Stimulated activated naive B cell treated with anti-CD40 and anti-IgM and Interleukin-4, amounts not matched to agents 10 μg/mL and 1 μg/mL and 100 μg/mL, for 72 hours (primary cell): Measurements from ENCODE around the gene RHOD.

Source experiments
- ATAC-seq, 2 donors: fragments of 150-1000 bp; cut with Tn5 transposase; replicated peaks; 2 replicates each; pipeline ENCODE4 v1.10.0; 2021; ENCODE audit warnings: moderate library complexity in 1 of 2
- DNase-seq: peaks from one replicate; pipeline ENCODE4 v3.0.0; 2021
- H3K27ac Mint-ChIP-seq: one replicate; pipeline ENCODE4 v1.8.0; 2022; ENCODE audit warnings: mild to moderate bottlenecking, mixed read lengths
- H3K27me3 Mint-ChIP-seq, 2 donors: one replicate each; pipeline ENCODE4 v1.8.0; 2022; ENCODE audit warnings: mixed read lengths in 2 of 2
- H3K36me3 Mint-ChIP-seq, 2 donors: one replicate each; pipeline ENCODE4 v1.8.0; 2022; ENCODE audit warnings: mixed read lengths in 2 of 2, mild to moderate bottlenecking in 1 of 2
- H3K4me1 Mint-ChIP-seq, 2 donors: one replicate each; pipeline ENCODE4 v1.8.0; 2022; ENCODE audit warnings: mixed read lengths in 2 of 2, mild to moderate bottlenecking in 1 of 2
- H3K4me3 Mint-ChIP-seq, 2 donors: one replicate each; pipeline ENCODE4 v1.8.0; 2022; ENCODE audit warnings: mild to moderate bottlenecking in 2 of 2, mixed read lengths in 2 of 2, moderate library complexity in 1 of 2
- H3K9me3 Mint-ChIP-seq, 2 donors: one replicate each; pipeline ENCODE4 v1.8.0; 2022; ENCODE audit warnings: mixed read lengths in 2 of 2, mild to moderate bottlenecking in 1 of 2

Gene RHOD

DNA sequence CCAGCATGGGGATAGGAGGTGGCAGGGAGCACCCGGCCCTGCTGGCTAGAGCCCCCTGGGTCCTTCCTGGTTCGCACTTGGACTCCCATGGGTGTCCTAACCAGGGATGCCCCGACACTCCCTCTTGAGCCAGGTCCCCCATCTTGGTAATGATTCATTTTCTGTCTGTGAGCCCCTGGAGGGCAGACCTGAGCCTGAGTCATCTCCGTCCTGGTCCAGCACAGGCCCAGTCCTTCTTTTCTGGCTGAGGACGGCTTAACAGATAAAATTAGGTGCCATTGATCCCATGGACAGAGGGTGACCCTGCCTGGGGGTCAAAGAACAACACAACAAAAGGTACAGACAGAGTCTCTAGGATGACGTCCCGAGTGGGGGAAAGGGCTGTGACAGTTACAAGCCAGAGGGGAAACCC is 3.5 kb downstream of the RHOD start:
- Mint-ChIP-seq H3K27me3 (peaks cover 6 to 15% of the 10 kb centered on the region in 2 donors), H3K4me3 (no peak overlapping the region), H3K27ac (no peak overlapping the region), H3K36me3 (no peaks in the 10 kb centered on the region), H3K9me3 (no peaks in the 10 kb centered on the region), H3K4me1 (peaks cover 7 to 11% of the 10 kb centered on the region in 2 donors)
- ATAC-seq = no peak
- DNase-seq = no peak

DNA sequence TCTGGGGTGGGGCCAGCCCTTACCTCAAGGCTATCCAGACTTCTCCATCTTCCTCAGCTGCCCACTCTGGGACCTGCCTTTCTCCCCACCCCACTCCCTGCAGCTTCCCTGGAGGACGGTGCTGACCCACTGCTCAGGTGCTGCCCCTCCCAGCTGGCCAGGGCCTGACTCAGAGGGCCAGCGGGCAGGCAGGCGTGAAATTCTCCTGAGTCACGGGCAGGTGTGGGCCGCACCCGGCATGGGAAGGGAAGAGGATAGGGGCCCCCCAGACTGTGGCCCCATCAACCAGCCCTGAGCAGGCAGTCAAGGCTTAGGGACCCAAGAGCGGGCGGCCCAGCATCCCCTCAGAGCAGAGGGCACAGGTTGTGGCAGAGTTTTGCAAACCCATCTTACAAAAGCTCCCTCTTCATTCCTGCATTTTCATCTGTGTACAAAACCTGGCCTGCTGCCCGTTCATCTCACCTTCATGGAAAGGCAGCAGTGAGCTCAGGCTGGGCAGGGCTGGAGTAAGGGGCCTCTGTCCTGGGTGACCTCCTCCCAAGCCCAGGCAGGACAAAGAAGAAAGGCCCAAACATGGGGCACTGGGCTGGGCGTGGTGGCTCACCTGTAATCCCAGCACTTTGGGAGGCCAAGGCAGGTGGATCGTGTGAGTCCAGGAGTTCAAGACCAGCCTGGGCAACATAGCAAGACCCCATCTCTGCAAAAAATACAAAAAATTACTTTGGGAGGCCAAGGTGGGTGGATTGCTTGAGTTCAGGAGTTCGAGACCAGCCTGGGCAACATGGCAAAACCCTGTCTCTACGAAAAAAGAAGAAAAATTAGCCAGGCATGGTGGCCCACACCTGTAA is 6.1 kb downstream of the RHOD start:
- no peak overlapping the region for H3K4me3 Mint-ChIP-seq
- no peak overlapping the region for H3K27ac Mint-ChIP-seq
- H3K36me3 Mint-ChIP-seq = no peaks in the 10 kb centered on the region
- DNase-seq (no peak), ATAC-seq (no peak)
- H3K9me3 Mint-ChIP-seq = no peaks in the 10 kb centered on the region
- no peaks in the 10 kb centered on the region for H3K4me1 Mint-ChIP-seq
- no peaks in the 10 kb centered on the region for H3K27me3 Mint-ChIP-seq

GRCh38 chr11:67066333-67066709 is 9.7 kb downstream of the RHOD start:
- Mint-ChIP-seq H3K36me3 (no peaks in the 10 kb centered on the region), H3K27ac (no peak overlapping the region)

GRCh38 chr11:67071420-67072284 is 15.0 kb downstream of the RHOD start:
- no peak overlapping the region for H3K27ac Mint-ChIP-seq
- H3K27me3 Mint-ChIP-seq = peaks cover 24 to 36% of the 10 kb centered on the region in 2 donors
- H3K4me3 Mint-ChIP-seq = peak overlapping the region; percentile 57 to 70
- peaks cover 7% of the 10 kb centered on the region in 2 donors for H3K4me1 Mint-ChIP-seq
- no peaks in the 10 kb centered on the region for H3K9me3 Mint-ChIP-seq
- ATAC-seq (peak; percentile 86 to 91), DNase-seq (peak; percentile 55)
- no peaks in the 10 kb centered on the region for H3K36me3 Mint-ChIP-seq

More at GRCh38 chr11:67066333-67066709, 9.7 kb downstream of the RHOD start:
- Mint-ChIP-seq H3K27me3 (peaks cover 12 to 13% of the 10 kb centered on the region in 2 donors), H3K4me3 (no peak overlapping the region), H3K9me3 (no peaks in the 10 kb centered on the region), H3K4me1 (peaks cover 0 to 2% of the 10 kb centered on the region in 2 donors)
- ATAC-seq (no peak), DNase-seq (no peak)

DNA sequence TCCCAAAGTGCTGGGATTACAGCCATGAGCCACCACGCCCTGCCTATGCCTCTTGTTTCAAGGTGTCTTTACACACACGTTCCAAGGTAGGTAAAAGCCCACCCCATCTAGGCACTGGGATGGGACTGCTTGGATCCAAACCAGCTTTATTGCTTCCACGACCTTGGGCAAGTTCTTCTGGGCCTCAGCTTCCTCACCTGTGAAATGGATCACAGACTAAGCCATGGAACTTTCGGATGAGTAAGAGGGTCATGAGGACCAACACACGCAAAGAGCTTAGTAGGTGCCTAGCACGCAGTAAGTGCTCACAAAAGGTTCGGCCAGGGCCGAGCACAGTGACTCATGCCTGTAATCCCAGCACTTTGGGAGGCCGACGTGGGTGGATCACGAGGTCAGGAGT is 15.6 kb downstream of the RHOD start:
- peaks cover 8 to 13% of the 10 kb centered on the region in 2 donors for H3K4me1 Mint-ChIP-seq
- DNase-seq = no peak
- no peak overlapping the region for H3K4me3 Mint-ChIP-seq
- H3K27me3 Mint-ChIP-seq = peaks cover 26 to 42% of the 10 kb centered on the region in 2 donors
- H3K36me3 Mint-ChIP-seq = no peaks in the 10 kb centered on the region
- no peak overlapping the region for H3K27ac Mint-ChIP-seq
- no peak for ATAC-seq
- no peaks in the 10 kb centered on the region for H3K9me3 Mint-ChIP-seq

GRCh38 chr11:67073908-67074307 is 17.3 kb downstream of the RHOD start:
- Mint-ChIP-seq H3K4me3 (no peak overlapping the region), H3K4me1 (peaks cover 8 to 24% of the 10 kb centered on the region in 2 donors), H3K9me3 (no peaks in the 10 kb centered on the region), H3K27ac (no peak overlapping the region), H3K36me3 (no peaks in the 10 kb centered on the region), H3K27me3 (peaks cover 24 to 46% of the 10 kb centered on the region in 2 donors)
- ATAC-seq = no peak
- DNase-seq = no peak

- Mint-ChIP-seq H3K36me3 (no peaks in the 10 kb centered on the region), H3K27ac (no peak overlapping the region), H3K4me1 (peaks cover 11 to 32% of the 10 kb centered on the region in 2 donors), H3K27me3 (peaks cover 21 to 38% of the 10 kb centered on the region in 2 donors), H3K9me3 (no peaks in the 10 kb centered on the region), H3K4me3 (no peak overlapping the region)
- DNase-seq = no peak
- no peak for ATAC-seq
These were observed 19.6 kb downstream of the RHOD start for GRCh38 chr11:67076202-67076601.

DNA sequence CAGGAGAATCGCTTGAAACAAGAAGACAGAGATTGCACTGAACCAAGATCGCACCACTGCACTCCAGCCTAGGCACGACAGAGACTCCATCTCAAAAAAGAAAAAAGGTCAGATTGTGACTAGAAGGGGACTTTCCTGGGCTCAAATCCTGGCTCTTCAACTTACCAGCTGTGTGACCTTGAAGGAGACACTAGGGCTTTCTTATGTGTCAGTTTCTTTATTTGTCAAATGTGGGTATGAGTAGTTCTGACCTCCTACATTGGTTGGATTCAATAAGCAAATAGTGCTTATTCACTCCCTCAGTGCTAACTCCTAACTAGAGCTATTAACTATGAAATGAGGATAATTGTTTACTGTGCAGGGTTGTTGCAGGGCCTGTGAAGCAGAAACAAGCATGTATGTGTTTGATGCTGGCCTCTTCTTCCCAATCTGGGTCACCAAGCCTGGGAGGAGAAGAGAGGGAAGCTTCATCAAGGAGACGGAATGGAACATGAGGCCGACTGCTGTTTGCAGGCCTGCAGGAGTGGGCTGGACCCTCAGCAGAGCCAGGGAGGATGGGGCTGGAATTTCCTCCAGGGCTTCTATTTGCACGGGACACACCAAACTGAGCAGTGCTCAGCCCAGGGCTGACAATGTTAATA is 22.5 kb downstream of the RHOD start:
- H3K36me3 Mint-ChIP-seq = no peaks in the 10 kb centered on the region
- no peak for DNase-seq
- peak overlapping the region; percentile 54 for H3K27ac Mint-ChIP-seq
- peaks cover 16 to 40% of the 10 kb centered on the region in 2 donors for H3K4me1 Mint-ChIP-seq
- peak; percentile 43 to 58 for ATAC-seq
- no peak overlapping the region for H3K4me3 Mint-ChIP-seq
- peaks cover 21 to 36% of the 10 kb centered on the region in 2 donors for H3K27me3 Mint-ChIP-seq
- H3K9me3 Mint-ChIP-seq = no peaks in the 10 kb centered on the region

DNA sequence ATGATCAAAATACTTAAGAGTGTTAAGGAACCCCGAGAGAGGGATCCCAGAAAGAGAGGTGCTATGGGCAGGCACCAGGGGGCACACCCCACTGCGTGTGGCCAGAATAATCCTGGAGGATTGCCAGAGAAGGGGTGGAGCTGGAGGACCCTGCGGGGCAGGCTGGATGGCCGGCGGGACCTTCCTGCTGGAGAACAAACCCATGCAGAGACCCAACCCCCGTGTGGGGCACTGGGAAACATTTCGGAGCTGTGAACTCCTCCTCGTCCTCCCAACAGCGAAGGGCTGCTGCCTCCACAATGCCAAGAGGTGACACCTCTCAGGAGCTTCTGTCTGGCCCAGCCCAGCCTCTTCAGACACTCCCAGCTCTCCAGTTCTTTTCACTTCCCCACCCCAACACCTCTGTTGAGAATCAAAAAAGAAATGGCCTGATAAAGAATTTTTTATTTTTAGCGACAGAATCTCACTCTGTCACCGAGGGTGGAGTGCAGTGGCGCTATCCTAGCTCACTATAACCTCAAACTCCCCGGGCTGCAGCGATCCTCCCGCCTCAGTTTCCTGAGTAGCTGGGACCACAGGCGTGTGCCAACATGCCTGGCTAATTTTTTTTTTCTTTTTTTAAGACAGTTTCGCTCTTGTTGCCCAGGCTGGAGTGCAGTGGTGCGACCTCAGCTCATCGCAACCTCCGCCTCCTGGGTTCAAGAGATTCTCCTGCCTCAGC is 25.6 kb downstream of the RHOD start:
- H3K4me1 Mint-ChIP-seq = peaks cover 14 to 33% of the 10 kb centered on the region in 2 donors
- peak overlapping the region; percentile 76 for H3K27ac Mint-ChIP-seq
- no peak for DNase-seq
- H3K4me3 Mint-ChIP-seq = peak overlapping the region; percentile 53 to 79
- peaks cover 12 to 16% of the 10 kb centered on the region in 2 donors for H3K27me3 Mint-ChIP-seq
- no peaks in the 10 kb centered on the region for H3K36me3 Mint-ChIP-seq
- ATAC-seq = peak; percentile 41 to 45
- no peaks in the 10 kb centered on the region for H3K9me3 Mint-ChIP-seq

DNA sequence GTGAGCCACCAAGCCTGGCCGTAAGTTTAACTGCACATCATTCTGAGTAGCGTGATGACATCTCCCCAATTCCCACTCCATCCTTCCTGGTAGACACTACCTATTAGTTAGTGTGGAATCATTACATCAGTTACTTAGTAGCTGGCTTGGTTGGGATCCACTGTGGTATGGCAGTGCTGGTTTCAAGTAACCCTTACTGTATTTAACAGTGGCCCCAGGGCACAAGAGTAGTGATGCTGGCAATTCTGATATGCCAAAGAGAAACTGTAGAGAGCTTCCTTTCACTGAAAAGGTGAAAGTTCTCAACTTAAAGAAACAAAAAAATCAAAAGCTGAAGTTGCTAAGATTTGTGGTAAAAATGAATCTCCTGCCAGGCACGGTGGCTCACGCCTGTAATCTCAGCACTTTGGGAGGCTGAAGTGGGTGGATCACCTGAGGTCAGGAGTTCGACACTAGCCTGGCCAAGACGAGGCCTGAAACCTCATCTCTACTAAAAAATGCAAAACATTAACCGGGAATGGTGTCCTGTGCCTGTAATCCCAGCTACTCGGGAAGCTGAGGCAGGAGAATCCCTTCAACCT is 27.2 kb downstream of the RHOD start:
- no peak overlapping the region for H3K4me3 Mint-ChIP-seq
- H3K4me1 Mint-ChIP-seq = peaks cover 13 to 22% of the 10 kb centered on the region in 2 donors
- H3K27ac Mint-ChIP-seq = no peak overlapping the region
- DNase-seq = no peak
- peaks cover 6 to 8% of the 10 kb centered on the region in 2 donors for H3K27me3 Mint-ChIP-seq
- H3K9me3 Mint-ChIP-seq = no peaks in the 10 kb centered on the region
- ATAC-seq = no peak
- H3K36me3 Mint-ChIP-seq = no peaks in the 10 kb centered on the region

GRCh38 chr11:67085617-67086016 is 29.0 kb downstream of the RHOD start:
- Mint-ChIP-seq H3K4me1 (peaks cover 9 to 16% of the 10 kb centered on the region in 2 donors), H3K9me3 (no peaks in the 10 kb centered on the region), H3K36me3 (no peaks in the 10 kb centered on the region), H3K4me3 (no peak overlapping the region), H3K27ac (no peak overlapping the region), H3K27me3 (peaks cover 4 to 6% of the 10 kb centered on the region in 2 donors)
- no peak for ATAC-seq
- no peak for DNase-seq

DNA sequence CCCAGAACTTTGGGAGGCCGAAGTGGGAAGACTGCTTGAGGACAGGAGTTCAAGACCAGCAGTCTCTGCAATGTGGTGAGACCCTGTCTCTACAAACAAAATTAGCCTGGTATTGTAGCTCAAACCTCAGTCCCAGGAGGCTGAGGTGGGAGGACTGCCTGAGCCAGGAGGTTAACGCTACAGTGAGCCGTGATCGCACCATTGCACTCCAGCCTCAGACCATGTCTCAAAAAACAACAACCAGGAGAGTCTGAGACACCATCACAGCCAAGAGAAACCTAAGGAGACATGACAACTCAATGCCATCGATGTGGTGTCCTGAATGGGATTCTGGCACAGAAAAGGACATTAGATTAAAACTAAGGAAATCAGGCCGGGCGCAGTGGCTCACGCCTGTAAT is 34.1 kb downstream of the RHOD start:
- no peak overlapping the region for H3K27ac Mint-ChIP-seq

GRCh38 chr11:67095214-67095507 is 38.5 kb downstream of the RHOD start:
- Mint-ChIP-seq H3K9me3 (no peaks in the 10 kb centered on the region), H3K4me3 (no peak overlapping the region), H3K36me3 (no peaks in the 10 kb centered on the region), H3K27ac (no peak overlapping the region), H3K27me3 (no peaks in the 10 kb centered on the region), H3K4me1 (peaks cover 13 to 14% of the 10 kb centered on the region in 2 donors)
- DNase-seq = no peak
- no peak for ATAC-seq

More for the DNA sequence above, 34.1 kb downstream of the RHOD start:
- H3K27me3 Mint-ChIP-seq = no peaks in the 10 kb centered on the region
- DNase-seq = no peak
- H3K4me1 Mint-ChIP-seq = peaks cover 0 to 2% of the 10 kb centered on the region in 2 donors
- H3K9me3 Mint-ChIP-seq = no peaks in the 10 kb centered on the region
- no peaks in the 10 kb centered on the region for H3K36me3 Mint-ChIP-seq
- no peak overlapping the region for H3K4me3 Mint-ChIP-seq
- peak in 1 of 2 donors; percentile 27 for ATAC-seq
